ENCODE data around the gene HRH4.

HRH4 gene

GRCh38 chr18:24460388-24460787, at the start of gene HRH4:
Gene HRH4 (plus strand): TSS chr18:24460637. CDS start chr18:24460729, 92 bp downstream.
- TF ChIP-seq CTCF (IDR thresholded peaks at IDR 0.05; ENCODE audit: low read depth, low read length, missing control alignments): no peak

DNA sequence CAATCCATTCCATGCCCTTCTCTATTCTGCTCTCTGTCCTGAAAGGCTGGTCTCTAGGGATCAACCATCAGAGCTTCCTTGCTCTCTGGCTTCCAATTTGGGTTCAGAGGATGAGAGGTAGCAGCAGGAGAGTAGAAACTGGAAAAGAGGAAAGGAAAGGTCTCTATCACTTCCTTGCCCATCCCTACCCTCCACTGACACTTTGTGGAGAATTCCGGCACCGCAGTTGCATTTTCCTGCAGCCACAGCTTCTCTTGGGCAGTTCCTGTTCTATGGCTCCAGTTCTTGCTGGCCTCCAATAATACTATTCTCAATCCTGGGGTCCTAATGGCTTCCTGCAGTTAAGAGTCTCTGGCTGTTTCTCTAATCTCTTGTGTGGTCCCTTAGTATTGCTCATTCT, 47.3 kb upstream of the HRH4 start:
- no peak for DNase-seq (ENCODE audit: low read depth)
- no peak for TF ChIP-seq CTCF (IDR thresholded peaks at IDR 0.05; ENCODE audit: low read depth, low read length, missing control alignments)
- H3K4me3 ChIP-seq (ENCODE audit: low read depth, low read length): no peak overlapping the region

More at GRCh38 chr18:24460388-24460787, at the start of gene HRH4:
- DNase-seq (ENCODE audit: low read depth): no peak
- no peak within 1 kb of the TSS for H3K4me3 ChIP-seq (ENCODE audit: low read depth, low read length)

GRCh38 chr18:24414349-24415003, 46.0 kb upstream of the HRH4 start:
- TF ChIP-seq CTCF (IDR thresholded peaks at IDR 0.05; ENCODE audit: low read depth, low read length, missing control alignments): no peak
- no peak for DNase-seq (ENCODE audit: low read depth)
- H3K4me3 ChIP-seq (ENCODE audit: low read depth, low read length): no peak overlapping the region

DNA sequence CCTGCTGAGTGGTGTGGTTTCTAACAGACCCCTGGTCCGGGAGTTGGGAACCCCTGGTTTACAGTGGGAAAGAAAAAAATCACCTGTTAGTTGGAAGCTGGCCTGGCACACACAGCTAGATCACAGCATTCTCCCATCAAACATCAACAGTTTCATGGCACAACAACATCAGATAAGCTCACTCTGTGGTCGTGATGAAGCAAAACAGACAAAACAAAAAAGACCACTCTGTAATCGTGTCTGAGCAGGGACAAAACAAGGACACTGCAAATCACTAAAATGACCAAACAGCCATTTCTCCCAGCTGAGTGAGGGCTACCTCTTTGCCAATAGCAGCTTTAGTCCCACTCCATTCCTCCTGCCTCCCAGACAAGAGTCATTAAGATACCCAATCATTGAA, 43.0 kb upstream of the HRH4 start:
- no peak overlapping the region for H3K4me3 ChIP-seq (ENCODE audit: low read depth, low read length)
- DNase-seq (ENCODE audit: low read depth): no peak
- no peak for TF ChIP-seq CTCF (IDR thresholded peaks at IDR 0.05; ENCODE audit: low read depth, low read length, missing control alignments)

GRCh38 chr18:24420551-24420950, 39.9 kb upstream of the HRH4 start:
- no peak overlapping the region for H3K4me3 ChIP-seq (ENCODE audit: low read depth, low read length)
- TF ChIP-seq CTCF (IDR thresholded peaks at IDR 0.05; ENCODE audit: low read depth, low read length, missing control alignments): no peak
- DNase-seq (ENCODE audit: low read depth): no peak

- no peak for TF ChIP-seq CTCF (IDR thresholded peaks at IDR 0.05; ENCODE audit: low read depth, low read length, missing control alignments)
- H3K4me3 ChIP-seq (ENCODE audit: low read depth, low read length): no peak overlapping the region
- no peak for DNase-seq (ENCODE audit: low read depth)
These were observed 38.6 kb upstream of the HRH4 start for GRCh38 chr18:24421831-24422230.

DNA sequence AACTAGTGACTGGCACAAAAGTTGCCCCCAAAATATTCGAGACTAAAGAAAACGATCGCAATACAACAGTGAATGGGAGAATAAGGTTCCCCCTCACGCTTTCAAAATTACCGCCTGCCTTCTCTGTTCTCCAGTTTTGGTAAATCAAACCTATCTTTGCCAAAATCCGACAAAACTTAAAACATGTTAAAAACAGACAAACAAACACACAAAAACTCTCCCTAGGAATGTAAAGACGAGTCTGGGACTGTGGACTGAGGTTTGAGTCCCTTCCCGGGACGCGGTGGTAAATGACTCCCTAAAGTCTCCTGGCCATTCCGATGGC, 34.4 kb upstream of the HRH4 start:
- TF ChIP-seq CTCF (IDR thresholded peaks at IDR 0.05; ENCODE audit: low read depth, low read length, missing control alignments): no peak
- peak overlapping the region; percentile 72 for H3K4me3 ChIP-seq (ENCODE audit: low read depth, low read length)
- DNase-seq (ENCODE audit: low read depth): no peak

All from GM12864 (cell line).